Effector memory CD8-positive, alpha-beta T cell (primary cell): ENCODE data around the gene CMSS1.
"Not testable (repeated sequence)": the region's sequence is repeated elsewhere in the genome, so short reads cannot be mapped to it uniquely, and the experiment has no call there.

ENCODE experiments used
- ATAC-seq: fragments of 150-1000 bp; cut with Tn5 transposase; replicated peaks from 2 replicates; pipeline ENCODE4 v1.10.0; 2021; ENCODE audit warnings: mild to moderate bottlenecking, moderate library complexity
- DNase-seq, 3 experiments: peaks; one replicate each; pipeline ENCODE4 v3.0.0; 2021
- H3K27ac Mint-ChIP-seq, 2 donors: one replicate each; pipeline ENCODE4 v1.8.0; 2022; ENCODE audit warnings: mild to moderate bottlenecking in 2 of 2, mixed read lengths in 2 of 2, moderate library complexity in 2 of 2
- H3K27me3 Mint-ChIP-seq, 2 donors: one replicate each; pipeline ENCODE4 v1.8.0; 2022; ENCODE audit warnings: mixed read lengths in 2 of 2
- H3K36me3 Mint-ChIP-seq: one replicate; pipeline ENCODE4 v1.8.0; 2022; ENCODE audit warnings: mild to moderate bottlenecking, moderate library complexity, mixed read lengths; ENCODE audit not compliant: insufficient read depth
- H3K4me1 Mint-ChIP-seq, 2 donors: one replicate each; pipeline ENCODE4 v1.8.0; 2022; ENCODE audit warnings: low read depth in 2 of 2, mixed read lengths in 2 of 2
- H3K4me3 Mint-ChIP-seq, 2 donors: one replicate each; pipeline ENCODE4 v1.8.0; 2022; ENCODE audit warnings: mild to moderate bottlenecking in 2 of 2, mixed read lengths in 2 of 2, moderate library complexity in 2 of 2
- H3K9me3 Mint-ChIP-seq, 2 donors: one replicate each; pipeline ENCODE4 v1.8.0; 2022; ENCODE audit warnings: mixed read lengths in 2 of 2

CMSS1 gene

GRCh38 chr3:100225193-100225592 lies 407.5 kb downstream of the CMSS1 start:
- H3K27ac Mint-ChIP-seq: no peak overlapping the region
- ATAC-seq: no peak
- peaks cover 0 to 4% of the 10 kb centered on the region in 2 donors for H3K4me1 Mint-ChIP-seq
- H3K4me3 Mint-ChIP-seq: no peak overlapping the region
- DNase-seq: no peak
- H3K9me3 Mint-ChIP-seq: no peaks in the 10 kb centered on the region
- H3K27me3 Mint-ChIP-seq: peaks cover 0 to 5% of the 10 kb centered on the region in 2 donors
- no peaks in the 10 kb centered on the region for H3K36me3 Mint-ChIP-seq

GRCh38 chr3:100225883-100226282 lies 408.2 kb downstream of the CMSS1 start:
- no peak overlapping the region for H3K27ac Mint-ChIP-seq
- ATAC-seq: no peak
- DNase-seq: no peak
- no peak overlapping the region for H3K4me3 Mint-ChIP-seq
- peaks cover 0 to 4% of the 10 kb centered on the region in 2 donors for H3K4me1 Mint-ChIP-seq
- peaks cover 2 to 4% of the 10 kb centered on the region in 2 donors for H3K27me3 Mint-ChIP-seq
- no peaks in the 10 kb centered on the region for H3K36me3 Mint-ChIP-seq
- H3K9me3 Mint-ChIP-seq: no peaks in the 10 kb centered on the region

GRCh38 chr3:100226712-100227429 lies 409.2 kb downstream of the CMSS1 start:
- Mint-ChIP-seq H3K36me3 (no peaks in the 10 kb centered on the region), H3K27ac (no peak overlapping the region), H3K4me1 (peaks cover 0 to 4% of the 10 kb centered on the region in 2 donors), H3K4me3 (no peak overlapping the region), H3K9me3 (no peaks in the 10 kb centered on the region), H3K27me3 (peaks cover 0 to 8% of the 10 kb centered on the region in 2 donors)
- DNase-seq (no peak), ATAC-seq (no peak)

- peaks cover 0 to 8% of the 10 kb centered on the region in 2 donors for H3K27me3 Mint-ChIP-seq
- H3K4me1 Mint-ChIP-seq: peaks cover 0 to 4% of the 10 kb centered on the region in 2 donors
- no peaks in the 10 kb centered on the region for H3K9me3 Mint-ChIP-seq
- no peak for ATAC-seq
- no peak overlapping the region for H3K27ac Mint-ChIP-seq
- DNase-seq: no peak
- H3K36me3 Mint-ChIP-seq: no peaks in the 10 kb centered on the region
- no peak overlapping the region for H3K4me3 Mint-ChIP-seq
These were observed 409.9 kb downstream of the CMSS1 start for GRCh38 chr3:100227511-100227921.

GRCh38 chr3:100228247-100228646 lies 410.6 kb downstream of the CMSS1 start:
- H3K4me3 Mint-ChIP-seq: no peak overlapping the region

DNA sequence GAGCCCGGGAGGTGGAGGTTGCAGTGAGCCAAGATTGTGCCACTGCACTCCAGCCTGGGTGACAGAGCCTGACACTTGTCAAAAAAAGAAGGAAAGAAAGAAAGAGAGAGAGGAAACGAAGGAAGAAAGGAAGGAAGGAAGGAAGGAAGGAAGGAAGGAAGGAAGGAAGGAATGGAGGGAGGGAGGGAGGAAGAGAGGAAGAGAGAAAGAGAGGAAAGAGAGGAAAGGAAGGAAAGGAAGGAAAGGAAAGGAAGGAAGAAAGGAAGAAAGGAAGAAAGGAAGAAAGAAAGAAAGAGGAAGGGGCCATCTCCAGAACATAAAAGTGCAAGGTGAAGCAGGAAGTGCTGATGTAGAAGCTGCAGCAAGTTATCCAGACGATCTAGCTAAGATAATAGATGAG lies 411.5 kb downstream of the CMSS1 start:
- H3K27me3 Mint-ChIP-seq, H3K4me3 Mint-ChIP-seq, H3K9me3 Mint-ChIP-seq, H3K27ac Mint-ChIP-seq, H3K36me3 Mint-ChIP-seq, DNase-seq, H3K4me1 Mint-ChIP-seq, ATAC-seq: not testable (repeated sequence)

More at GRCh38 chr3:100228247-100228646, 410.6 kb downstream of the CMSS1 start:
- Mint-ChIP-seq H3K27me3 (peaks cover 0 to 8% of the 10 kb centered on the region in 2 donors), H3K36me3 (no peaks in the 10 kb centered on the region), H3K9me3 (no peaks in the 10 kb centered on the region), H3K4me1 (peaks cover 0 to 4% of the 10 kb centered on the region in 2 donors), H3K27ac (no peak overlapping the region)
- ATAC-seq (no peak), DNase-seq (no peak)

DNA sequence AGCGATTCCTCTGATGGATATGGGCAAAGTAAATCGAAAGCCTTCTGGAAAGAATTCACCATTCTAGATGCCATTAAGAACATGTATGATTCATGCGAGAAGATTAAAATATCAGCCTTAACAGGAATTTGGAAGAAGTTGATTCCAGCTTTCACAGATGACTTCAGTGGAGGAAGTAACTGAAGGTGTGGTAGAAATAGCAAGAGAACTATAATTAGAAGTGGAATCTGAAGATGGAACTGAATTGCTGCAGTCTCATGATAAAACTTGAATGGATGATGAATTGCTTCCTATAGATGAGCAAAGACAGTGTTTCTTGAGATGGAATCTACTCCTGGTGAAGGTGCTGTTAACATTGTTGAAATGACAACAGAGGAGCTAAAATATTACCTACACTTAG lies 413.0 kb downstream of the CMSS1 start:
- H3K4me3 Mint-ChIP-seq: no peak overlapping the region
- H3K4me1 Mint-ChIP-seq: peaks cover 0 to 4% of the 10 kb centered on the region in 2 donors
- DNase-seq (no peak), ATAC-seq (no peak)
- no peak overlapping the region for H3K27ac Mint-ChIP-seq
- no peaks in the 10 kb centered on the region for H3K36me3 Mint-ChIP-seq
- H3K27me3 Mint-ChIP-seq: peaks cover 0 to 8% of the 10 kb centered on the region in 2 donors
- no peaks in the 10 kb centered on the region for H3K9me3 Mint-ChIP-seq
